Pons (tissue), 1 donor: ENCODE data around the gene TAOK3.
A peak's percentile ranks its signal among the peaks of the same experiment; 100 is the strongest.
"Not testable (repeated sequence)": the region's sequence is repeated elsewhere in the genome, so short reads cannot be mapped to it uniquely, and the experiment has no call there.

ENCODE experiments used
- DNase-seq: peaks from one replicate; pipeline ENCODE4 v3.0.0-alpha.2; 2016; ENCODE audit warnings: low spot score

TAOK3 gene

GRCh38 chr12:118337194-118337838 is 35.4 kb downstream of the TAOK3 start:
- no peak for DNase-seq

DNA sequence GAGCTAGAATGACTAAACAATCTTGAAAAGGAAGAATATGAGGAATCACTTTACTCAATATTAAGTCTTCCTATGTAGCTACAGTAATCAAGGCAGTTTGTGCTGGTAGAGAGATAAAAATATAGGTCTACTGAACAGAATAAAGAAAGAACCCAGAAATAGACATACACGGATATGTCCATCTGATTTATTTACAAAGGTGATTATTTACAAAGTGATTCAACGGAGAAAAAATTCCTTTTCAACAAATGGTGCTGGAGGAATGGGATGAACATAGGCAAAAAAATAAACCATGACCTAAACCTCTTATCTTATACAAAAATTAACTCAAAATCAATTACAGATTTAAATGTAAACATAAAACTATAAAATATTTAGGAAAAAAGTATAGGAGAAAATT is 36.6 kb downstream of the TAOK3 start:
- no peak for DNase-seq

GRCh38 chr12:118334939-118335567 is 37.7 kb downstream of the TAOK3 start:
- no peak for DNase-seq

GRCh38 chr12:118334241-118334640 is 38.5 kb downstream of the TAOK3 start:
- DNase-seq, result no peak

DNA sequence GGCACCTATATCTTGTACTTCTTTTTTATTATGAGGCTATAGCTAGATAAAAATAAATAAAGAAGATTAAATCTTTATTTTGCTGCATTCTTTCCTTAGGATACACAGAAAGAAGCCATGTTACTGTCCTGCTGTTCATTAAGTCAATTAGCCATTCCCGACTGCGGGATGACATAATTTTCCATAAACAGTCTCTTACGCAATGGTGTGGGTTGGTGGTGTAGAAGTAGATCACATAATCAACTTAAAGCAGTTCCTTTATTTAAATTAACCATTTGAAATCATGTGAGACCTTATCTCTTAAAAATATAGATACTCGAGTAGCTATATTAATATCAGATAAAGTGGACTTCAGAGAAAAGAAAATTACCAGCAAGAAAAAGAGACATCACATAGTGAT is 40.2 kb downstream of the TAOK3 start:
- no peak for DNase-seq

GRCh38 chr12:118330421-118331018 is 42.2 kb downstream of the TAOK3 start:
- peak; percentile 42 for DNase-seq

- DNase-seq, result no peak
Measured at GRCh38 chr12:118328486-118329330, 44.0 kb downstream of the TAOK3 start.

DNA sequence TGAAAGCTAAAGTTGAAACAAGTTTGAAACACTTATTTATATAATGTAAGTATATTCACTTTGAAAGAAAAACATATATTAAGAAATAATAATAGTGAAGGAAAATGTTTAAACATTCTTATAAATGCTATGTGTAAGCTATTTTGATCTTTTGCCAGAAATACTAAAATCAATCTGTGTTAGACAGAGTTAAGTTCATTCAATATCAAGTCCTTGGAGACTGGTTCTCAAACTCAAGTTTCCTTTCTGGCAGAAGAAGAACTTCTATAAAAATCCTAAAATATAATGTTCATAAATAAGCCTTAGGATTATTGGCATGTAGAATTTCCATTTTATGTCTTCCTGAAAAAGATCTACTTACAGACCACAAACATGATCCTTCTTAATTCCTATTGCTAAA is 45.3 kb downstream of the TAOK3 start:
- DNase-seq, result no peak

GRCh38 chr12:118326991-118327390 is 45.7 kb downstream of the TAOK3 start:
- no peak for DNase-seq

DNA sequence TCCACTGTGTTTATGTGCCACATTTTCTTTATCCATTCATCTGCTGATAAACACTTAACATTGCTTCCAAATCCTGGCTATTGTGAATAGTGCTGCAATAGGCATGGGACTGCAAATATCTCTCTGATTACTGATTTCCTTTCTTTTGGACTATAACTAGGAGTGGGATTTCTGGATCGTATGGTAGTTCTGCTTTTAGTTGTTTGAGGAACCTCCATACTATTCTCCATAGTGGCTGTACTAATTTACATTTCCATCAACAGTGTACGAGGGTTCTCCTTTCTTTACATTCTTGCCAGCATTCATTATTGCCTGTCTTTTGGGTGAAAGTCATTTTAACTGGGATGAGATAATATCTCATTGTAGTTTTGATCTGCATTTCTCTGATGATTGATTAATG is 47.6 kb downstream of the TAOK3 start:
- no peak for DNase-seq

DNA sequence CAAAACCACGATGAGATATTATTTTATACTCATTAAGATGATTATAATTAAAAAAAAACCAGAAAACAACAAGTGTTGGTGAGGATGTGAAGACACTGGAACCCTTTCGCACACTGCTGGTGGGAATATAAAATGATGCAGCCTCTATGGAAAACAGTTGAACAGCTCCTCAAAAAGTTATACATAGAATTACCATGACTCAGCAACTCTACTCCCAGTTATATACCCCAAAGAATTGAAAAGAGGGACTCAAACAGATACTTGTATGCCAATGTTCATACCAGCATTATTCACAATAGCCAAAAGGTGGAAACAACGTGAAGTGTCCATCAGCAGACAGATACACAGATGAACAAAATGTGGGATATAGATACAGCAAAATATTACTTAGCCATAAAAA is 53.1 kb downstream of the TAOK3 start:
- DNase-seq, result no peak

GRCh38 chr12:118318744-118319143 is 54.0 kb downstream of the TAOK3 start:
- DNase-seq, result no peak

GRCh38 chr12:118317729-118318128 is 55.0 kb downstream of the TAOK3 start:
- no peak for DNase-seq

DNA sequence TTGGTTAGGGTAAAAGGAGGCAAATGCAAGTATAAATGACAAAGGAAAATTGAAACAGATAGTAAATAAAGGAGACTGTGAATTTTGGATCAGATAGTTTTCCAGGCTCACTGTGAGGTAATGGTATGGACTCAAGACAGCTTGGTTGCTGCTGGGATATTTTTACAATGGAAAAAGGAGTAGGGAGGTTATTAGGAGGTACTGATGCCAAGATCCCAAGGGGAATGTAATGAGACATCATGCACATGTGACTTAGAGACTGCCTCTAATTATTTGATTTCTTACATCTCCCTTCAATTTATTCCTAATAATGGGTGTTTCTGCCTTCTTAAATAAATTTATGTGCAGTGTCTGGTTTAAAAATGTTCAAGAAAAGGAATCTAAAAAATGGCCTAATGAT is 56.9 kb downstream of the TAOK3 start:
- DNase-seq, result no peak

GRCh38 chr12:118312578-118312977 is 60.1 kb downstream of the TAOK3 start:
- DNase-seq, result no peak

DNA sequence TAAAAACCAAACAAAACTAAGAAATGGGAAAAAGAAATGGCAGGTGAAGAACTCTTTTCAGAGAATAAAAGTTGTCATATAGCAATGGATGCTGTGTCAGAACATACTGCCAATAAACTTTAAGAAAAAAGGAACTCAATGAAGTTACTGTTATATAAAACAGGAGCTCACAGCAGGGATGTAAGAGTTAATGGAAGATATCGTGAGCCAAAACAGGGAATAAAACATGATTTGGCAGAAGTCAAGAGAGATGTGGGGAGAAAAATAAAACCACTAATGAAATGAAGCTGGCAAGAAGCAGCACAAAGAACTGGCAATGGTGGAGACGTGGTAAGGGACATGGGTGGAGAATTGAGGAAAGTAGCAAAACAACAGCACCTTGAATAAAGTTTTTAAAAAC is 61.0 kb downstream of the TAOK3 start:
- no peak for DNase-seq

DNA sequence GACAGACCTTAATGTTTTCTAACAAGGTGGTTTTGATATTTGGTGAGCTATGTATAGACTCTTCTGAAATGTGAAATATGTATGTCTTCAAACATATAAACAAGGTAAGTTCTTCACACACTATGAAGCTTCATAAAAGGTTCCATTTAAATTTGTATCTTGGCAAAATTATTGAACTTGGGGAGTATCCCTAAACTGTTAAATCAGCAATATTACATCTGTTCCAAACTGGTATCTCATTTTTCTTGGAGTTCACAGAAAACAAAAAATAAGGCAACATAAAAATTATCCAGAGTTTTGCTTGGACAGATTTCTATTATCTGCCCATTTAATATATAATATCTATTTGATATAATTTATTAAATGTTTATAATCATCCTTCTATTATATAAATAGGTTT is 62.4 kb downstream of the TAOK3 start:
- no peak for DNase-seq

- DNase-seq, result not testable (repeated sequence)
Measured at GRCh38 chr12:118308006-118308405, 64.7 kb downstream of the TAOK3 start.

- no peak for DNase-seq
Measured at GRCh38 chr12:118307069-118307954, 65.4 kb downstream of the TAOK3 start.

DNA sequence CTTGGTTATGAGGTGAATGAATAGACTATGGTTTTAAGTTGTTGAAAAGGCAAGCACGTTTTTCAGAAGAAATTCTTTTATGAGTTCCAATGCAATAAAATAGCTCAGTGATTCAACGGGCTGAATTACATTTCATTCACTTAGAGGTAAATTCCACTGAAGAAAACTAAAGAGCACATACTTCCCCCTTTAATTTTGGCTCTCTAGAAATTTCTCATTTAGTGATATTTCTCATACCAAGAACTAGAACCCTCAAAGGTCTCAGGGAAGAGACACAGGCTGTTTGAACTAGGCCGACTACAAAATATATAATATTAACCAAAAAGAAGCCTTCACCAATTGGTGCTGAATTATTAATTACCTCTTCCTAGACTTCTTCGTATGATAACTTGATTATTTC is 68.6 kb downstream of the TAOK3 start:
- no peak for DNase-seq

GRCh38 chr12:118302053-118302452 is 70.7 kb downstream of the TAOK3 start:
- no peak for DNase-seq
